Gastrocnemius medialis (tissue), 4 donors: Measurements from ENCODE around the gene BPIFB4. TPM values are rescaled to one million over a fixed set of nuclear protein-coding genes. Genes with fewer than 3 reads are reported as not detected.

Experiments
- ATAC-seq, 2 donors: fragments of 150-250 bp; one replicate each; pipeline ENCODE4 v1.9.1; 2016
- DNase-seq, 2 donors: peaks; one replicate each; pipeline ENCODE4 v3.0.0-alpha.2; 2019
- H3K27ac ChIP-seq, 4 donors: fragments of 200-600 bp; sonication (generic); 1 replicate in 1 of 4; 2 replicates in 3 of 4; pipeline ENCODE4 v1.5.1; 2016 to 2018; ENCODE audit warnings: mild to moderate bottlenecking in 2 of 4, moderate library complexity in 1 of 4
- H3K27me3 ChIP-seq, 3 donors: fragments of 200-600 bp; sonication (generic) in 2 of 3; 1 replicate in 1 of 3; 2 replicates in 2 of 3; pipeline versions ENCODE4 v1.5.1 to v1.6.0; 2016 to 2019; ENCODE audit warnings: mild to moderate bottlenecking in 1 of 3, moderate library complexity in 1 of 3
- H3K36me3 ChIP-seq, 2 donors: fragments of 200-600 bp; sonication (generic) in 1 of 2; one replicate each; pipeline ENCODE4 v1.5.1; 2017 to 2018
- H3K4me1 ChIP-seq, 2 donors: fragments of 200-600 bp; sonication (generic) in 1 of 2; one replicate each; pipeline ENCODE4 v1.5.1; 2016 to 2017; ENCODE audit warnings: mild to moderate bottlenecking in 2 of 2
- H3K4me3 ChIP-seq, 4 donors: fragments of 200-600 bp; sonication (generic) in 3 of 4; 1 replicate in 1 of 4; 2 replicates in 3 of 4; pipeline ENCODE4 v1.5.1; 2016 to 2019; ENCODE audit warnings: mild to moderate bottlenecking in 2 of 4
- H3K9me3 ChIP-seq, 3 donors: fragments of 200-600 bp; sonication (generic) in 2 of 3; 1 replicate in 1 of 3; 2 replicates in 2 of 3; pipeline ENCODE4 v1.5.1; 2016 to 2019
- POLR2A ChIP-seq, 2 donors: fragments of 450-650 bp; IDR thresholded peaks; one replicate each; pipeline ENCODE4 v1.6.1; 2017; ENCODE audit warnings: antibody characterized with exemption in 2 of 2, mild to moderate bottlenecking in 2 of 2, moderate library complexity in 2 of 2
- in situ Hi-C, 4 donors: fragments of 200-750 bp; cut with MboI; loops; one replicate each; pipeline versions ENCODE4 v1.15.0 to v1.8.0; 2017; ENCODE audit warnings: low sequenced_read_pairs in 4 of 4
- intact Hi-C: fragments of 100-400 bp; cut with DNase I; formaldehyde crosslinking; loops from one replicate; pipeline ENCODE4 v1.15.1; 2023; ENCODE audit warnings: low total_unique reads
- total RNA-seq, 4 donors: library from RNA; depleted of rRNA; stranded (reverse); fragments of >200 nt; gene quantifications; one replicate each; pipeline versions ENCODE4 v1.1.0 to v1.2.3, GENCODE V29; 2016
- TF ChIP-seq, protein P1 (sequence below), 5 experiments: fragments of 450-650 bp in 3 of 5; fragments of 200-600 bp in 2 of 5; sonication (generic) in 2 of 5; IDR thresholded peaks in 4 of 5; conservative IDR thresholded peaks in 1 of 5; 1 replicate in 4 of 5; 2 replicates in 1 of 5; pipeline ENCODE4 v1.5.1; 2016 to 2019; ENCODE audit warnings: antibody characterized with exemption in 5 of 5, mild to moderate bottlenecking in 3 of 5, moderate library complexity in 3 of 5

Gene BPIFB4
- total RNA-seq, 4 donors from 2014 or later: not detected

DNA sequence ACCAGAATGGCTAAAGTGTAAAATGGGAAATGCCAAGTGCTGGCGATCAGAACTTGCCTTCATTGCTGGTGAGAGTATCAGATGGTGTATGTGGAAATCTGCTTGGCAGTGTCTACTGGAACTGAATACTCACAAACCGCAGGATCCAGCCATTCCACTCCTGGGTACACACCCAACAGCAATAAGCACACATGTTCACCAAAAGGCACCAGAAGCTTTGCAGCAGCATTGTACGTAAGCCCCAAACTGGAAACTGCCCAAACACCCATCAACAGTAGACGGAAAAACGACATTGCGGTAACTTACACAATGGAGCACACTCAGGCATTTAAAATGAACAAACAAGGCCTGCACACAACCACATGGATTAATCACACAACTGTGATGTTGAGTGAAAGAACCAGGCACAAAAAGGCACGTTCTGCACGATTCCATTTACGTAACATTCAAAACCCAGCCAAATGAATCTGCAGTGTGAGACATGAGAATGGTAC is 51.2 kb downstream of the BPIFB4 start:
- intact Hi-C loops (no loop called here), in situ Hi-C loops (no loop called here)
- Histone ChIP-seq H3K4me1 (peaks cover 0 to 4% of the 10 kb centered on the region in 2 donors), H3K4me3 (no peak overlapping the region), H3K9me3 (no peaks in the 10 kb centered on the region), H3K27me3 (peaks cover 0 to 6% (median 0%) of the 10 kb centered on the region in 3 donors), H3K36me3 (no peaks in the 10 kb centered on the region), H3K27ac (no peak overlapping the region)
- ATAC-seq (peak; percentile 94 to 95), DNase-seq (peak; percentile 28 to 37)
- TF ChIP-seq POLR2A (IDR thresholded peaks at IDR 0.05): no peak
- TF ChIP-seq, protein P1, sequence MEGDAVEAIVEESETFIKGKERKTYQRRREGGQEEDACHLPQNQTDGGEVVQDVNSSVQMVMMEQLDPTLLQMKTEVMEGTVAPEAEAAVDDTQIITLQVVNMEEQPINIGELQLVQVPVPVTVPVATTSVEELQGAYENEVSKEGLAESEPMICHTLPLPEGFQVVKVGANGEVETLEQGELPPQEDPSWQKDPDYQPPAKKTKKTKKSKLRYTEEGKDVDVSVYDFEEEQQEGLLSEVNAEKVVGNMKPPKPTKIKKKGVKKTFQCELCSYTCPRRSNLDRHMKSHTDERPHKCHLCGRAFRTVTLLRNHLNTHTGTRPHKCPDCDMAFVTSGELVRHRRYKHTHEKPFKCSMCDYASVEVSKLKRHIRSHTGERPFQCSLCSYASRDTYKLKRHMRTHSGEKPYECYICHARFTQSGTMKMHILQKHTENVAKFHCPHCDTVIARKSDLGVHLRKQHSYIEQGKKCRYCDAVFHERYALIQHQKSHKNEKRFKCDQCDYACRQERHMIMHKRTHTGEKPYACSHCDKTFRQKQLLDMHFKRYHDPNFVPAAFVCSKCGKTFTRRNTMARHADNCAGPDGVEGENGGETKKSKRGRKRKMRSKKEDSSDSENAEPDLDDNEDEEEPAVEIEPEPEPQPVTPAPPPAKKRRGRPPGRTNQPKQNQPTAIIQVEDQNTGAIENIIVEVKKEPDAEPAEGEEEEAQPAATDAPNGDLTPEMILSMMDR (IDR thresholded peaks at IDR 0.05 in 4 of 5, conservative IDR thresholded peaks at IDR 0.05 in 1 of 5): no peak

DNA sequence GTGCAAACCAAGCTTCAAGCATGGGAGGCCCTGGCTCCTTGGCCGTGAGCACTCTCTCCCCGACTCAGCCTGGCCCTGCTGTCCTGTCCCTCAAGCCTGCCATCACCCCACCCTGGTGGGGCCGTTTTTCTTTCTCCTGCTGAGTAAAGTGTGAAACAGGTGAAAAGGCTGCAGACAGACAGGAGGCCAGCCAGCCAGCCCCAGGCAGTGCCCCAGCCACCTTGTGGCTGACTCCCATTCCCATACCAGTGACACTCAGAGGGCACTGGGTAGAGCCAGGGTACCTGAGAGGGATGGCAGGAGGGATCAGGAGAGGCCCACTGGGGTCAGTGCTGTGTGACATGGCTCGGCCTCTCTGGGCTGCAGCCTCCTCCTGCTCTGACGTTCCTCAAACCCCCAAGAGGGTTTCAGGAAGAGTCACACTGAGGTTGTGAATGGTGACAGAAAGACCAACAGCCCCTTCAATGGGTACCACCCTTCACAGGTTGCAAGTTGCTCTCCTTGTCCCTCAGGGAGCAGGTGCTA is 52.6 kb downstream of the BPIFB4 start:
- Histone ChIP-seq H3K4me1 (peaks cover 0 to 4% of the 10 kb centered on the region in 2 donors), H3K27me3 (peaks cover 0 to 6% (median 0%) of the 10 kb centered on the region in 3 donors), H3K9me3 (no peaks in the 10 kb centered on the region), H3K4me3 (no peak overlapping the region), H3K27ac (no peak overlapping the region), H3K36me3 (no peaks in the 10 kb centered on the region)
- TF ChIP-seq, protein P1 (IDR thresholded peaks at IDR 0.05 in 4 of 5, conservative IDR thresholded peaks at IDR 0.05 in 1 of 5): no peak
- no peak for TF ChIP-seq POLR2A (IDR thresholded peaks at IDR 0.05)
- intact Hi-C loops: no loop called here
- no peak for ATAC-seq
- in situ Hi-C loops: no loop called here
- DNase-seq: no peak

DNA sequence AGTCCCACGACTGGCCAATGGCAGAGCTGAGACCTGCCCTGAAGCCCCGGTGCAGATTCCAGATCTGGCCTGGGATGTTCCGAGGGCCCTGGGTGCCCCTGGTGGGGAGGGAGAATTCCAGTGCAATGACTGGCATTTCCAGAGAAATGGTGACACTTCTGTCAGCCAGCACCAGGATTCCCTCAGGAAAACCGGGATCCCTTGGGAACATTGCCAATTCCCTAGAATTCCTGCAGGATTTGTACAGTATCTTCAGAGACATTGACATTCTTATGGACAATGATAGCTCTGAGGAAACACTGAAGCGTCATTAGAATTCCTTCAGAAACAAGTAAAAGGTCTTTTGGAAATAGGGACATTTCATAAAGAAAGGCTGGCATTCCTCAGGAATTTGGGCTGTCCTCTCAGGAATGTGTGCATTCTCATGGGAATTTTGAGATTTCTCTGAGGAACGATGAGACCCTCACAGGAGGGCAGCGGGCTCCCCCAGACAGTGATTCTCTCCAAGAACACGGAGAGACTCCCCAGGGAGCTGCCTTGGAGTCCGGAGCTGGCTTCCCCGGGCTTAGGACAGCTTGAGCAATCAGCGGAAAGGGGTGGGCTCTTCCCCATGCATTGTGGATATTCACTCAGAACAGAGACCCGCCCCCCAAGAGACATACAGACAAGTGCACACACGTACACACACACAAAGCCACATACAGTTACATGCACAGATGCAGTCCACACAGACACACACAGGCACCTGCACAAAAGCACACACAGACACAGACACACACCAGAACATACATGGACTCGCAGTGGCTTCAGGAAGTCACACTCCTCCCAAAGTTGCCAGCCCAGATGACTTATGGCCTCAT is 53.3 kb downstream of the BPIFB4 start:
- H3K9me3 ChIP-seq: no peaks in the 10 kb centered on the region
- intact Hi-C loops: no loop called here
- H3K4me3 ChIP-seq: no peak overlapping the region
- no peak for DNase-seq
- no peaks in the 10 kb centered on the region for H3K36me3 ChIP-seq
- no peak for ATAC-seq
- H3K27me3 ChIP-seq: peaks cover 0 to 6% (median 0%) of the 10 kb centered on the region in 3 donors
- peaks cover 0 to 4% of the 10 kb centered on the region in 2 donors for H3K4me1 ChIP-seq
- no peak for TF ChIP-seq POLR2A (IDR thresholded peaks at IDR 0.05)
- TF ChIP-seq, protein P1 (IDR thresholded peaks at IDR 0.05 in 4 of 5, conservative IDR thresholded peaks at IDR 0.05 in 1 of 5): no peak
- H3K27ac ChIP-seq: no peak overlapping the region
- in situ Hi-C loops: no loop called here

DNA sequence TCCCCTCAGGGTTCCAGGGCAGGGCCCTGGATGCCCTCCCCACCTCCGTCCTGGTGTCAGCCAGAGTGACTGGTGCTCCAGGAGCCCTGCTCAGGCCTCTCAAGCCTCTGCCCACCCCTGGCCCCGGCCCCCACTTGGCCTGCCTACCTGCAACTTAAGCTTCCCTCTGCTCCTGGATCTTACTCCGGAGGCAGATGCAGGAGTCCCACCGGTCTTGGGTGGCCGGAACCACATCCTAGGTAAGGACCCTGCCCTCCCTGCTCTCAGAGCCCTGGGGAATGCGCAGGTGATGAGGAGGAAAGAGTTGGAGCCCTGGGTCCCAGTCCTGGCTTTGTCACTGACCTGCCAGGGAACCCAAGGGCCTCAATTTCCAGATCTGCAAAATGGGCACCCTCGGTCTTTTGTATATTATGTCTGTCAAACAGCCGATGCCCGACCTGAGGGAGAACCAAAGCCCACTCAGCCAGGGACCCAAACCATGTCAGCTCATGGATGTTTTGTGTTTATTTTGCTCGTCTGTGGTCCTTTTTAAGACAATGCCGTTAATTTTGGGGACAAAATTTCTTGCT is 54.0 kb downstream of the BPIFB4 start:
- TF ChIP-seq, protein P1 (IDR thresholded peaks at IDR 0.05 in 4 of 5, conservative IDR thresholded peaks at IDR 0.05 in 1 of 5): no peak
- TF ChIP-seq POLR2A (IDR thresholded peaks at IDR 0.05): no peak
- DNase-seq: no peak
- Histone ChIP-seq H3K4me3 (no peak overlapping the region), H3K27ac (no peak overlapping the region), H3K27me3 (no peaks in the 10 kb centered on the region), H3K4me1 (peaks cover 0 to 4% of the 10 kb centered on the region in 2 donors), H3K36me3 (no peaks in the 10 kb centered on the region), H3K9me3 (no peaks in the 10 kb centered on the region)
- intact Hi-C loops: no loop called here
- no peak for ATAC-seq
- in situ Hi-C loops: no loop called here
